Measurements from ENCODE around the gene CUEDC1.

Gene CUEDC1

DNA sequence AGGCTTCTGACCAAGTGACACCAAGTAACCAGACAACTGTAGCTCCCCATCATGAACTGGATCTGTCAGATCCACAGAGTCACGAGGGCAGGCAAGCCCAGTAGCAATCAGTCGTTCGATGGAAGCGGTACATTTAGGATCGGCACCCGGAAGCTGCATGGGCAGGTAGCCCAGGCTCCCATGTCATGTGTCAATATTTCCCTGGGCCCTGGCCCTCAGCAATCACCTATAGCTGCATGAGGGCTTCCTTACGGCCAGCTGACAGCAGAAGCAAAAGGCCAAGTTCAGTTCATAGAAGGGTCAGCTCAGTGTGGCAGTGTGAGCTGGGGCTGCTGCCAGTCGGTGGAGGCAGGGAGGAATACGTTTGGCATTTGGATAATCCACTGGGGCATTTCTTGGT, 137.1 kb downstream of the CUEDC1 start:
- no peaks in the 10 kb centered on the region for H3K27me3 ChIP-seq (ENCODE audit: insufficient read depth, poor library complexity, severe bottlenecking)

DNA sequence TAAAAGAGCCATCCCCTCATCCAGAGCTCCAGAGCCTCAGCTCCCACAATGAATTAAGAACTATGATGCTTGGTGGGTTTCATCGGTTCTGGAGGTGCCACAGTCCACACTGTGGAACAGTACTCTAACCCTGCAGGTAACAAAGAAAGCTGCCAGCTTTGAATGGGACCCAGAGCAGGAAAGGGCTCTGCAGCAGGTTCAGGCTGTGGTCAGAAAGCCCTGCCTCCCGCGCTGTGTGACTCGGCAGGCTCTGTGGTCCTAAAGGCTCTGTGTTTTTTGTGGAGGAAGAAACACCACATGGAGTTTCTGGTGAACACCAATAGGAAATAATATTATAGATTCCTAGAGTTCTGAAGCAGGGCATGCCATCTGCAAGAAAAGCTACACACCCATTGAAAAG, 137.9 kb downstream of the CUEDC1 start:
- no peak for DNase-seq (ENCODE audit: low read depth in 1 of 2, low spot score in 1 of 2)
- Histone ChIP-seq H3K27me3 (ENCODE audit: insufficient read depth, poor library complexity, severe bottlenecking) (no peaks in the 10 kb centered on the region), H3K4me3 (replicated peaks; ENCODE audit: insufficient read depth, low read length) (no peak overlapping the region), H3K27ac (replicated peaks) (no peak overlapping the region)
- TF ChIP-seq SPI1 (IDR thresholded peaks at IDR 0.05; ENCODE audit: borderline replicate concordance, low read depth) (no peak), GABPA (IDR thresholded peaks at IDR 0.05; ENCODE audit: low read depth) (no peak), POLR2AphosphoS5 (IDR thresholded peaks at IDR 0.05; ENCODE audit: low read depth) (no peak)
- TF ChIP-seq, protein P1, sequence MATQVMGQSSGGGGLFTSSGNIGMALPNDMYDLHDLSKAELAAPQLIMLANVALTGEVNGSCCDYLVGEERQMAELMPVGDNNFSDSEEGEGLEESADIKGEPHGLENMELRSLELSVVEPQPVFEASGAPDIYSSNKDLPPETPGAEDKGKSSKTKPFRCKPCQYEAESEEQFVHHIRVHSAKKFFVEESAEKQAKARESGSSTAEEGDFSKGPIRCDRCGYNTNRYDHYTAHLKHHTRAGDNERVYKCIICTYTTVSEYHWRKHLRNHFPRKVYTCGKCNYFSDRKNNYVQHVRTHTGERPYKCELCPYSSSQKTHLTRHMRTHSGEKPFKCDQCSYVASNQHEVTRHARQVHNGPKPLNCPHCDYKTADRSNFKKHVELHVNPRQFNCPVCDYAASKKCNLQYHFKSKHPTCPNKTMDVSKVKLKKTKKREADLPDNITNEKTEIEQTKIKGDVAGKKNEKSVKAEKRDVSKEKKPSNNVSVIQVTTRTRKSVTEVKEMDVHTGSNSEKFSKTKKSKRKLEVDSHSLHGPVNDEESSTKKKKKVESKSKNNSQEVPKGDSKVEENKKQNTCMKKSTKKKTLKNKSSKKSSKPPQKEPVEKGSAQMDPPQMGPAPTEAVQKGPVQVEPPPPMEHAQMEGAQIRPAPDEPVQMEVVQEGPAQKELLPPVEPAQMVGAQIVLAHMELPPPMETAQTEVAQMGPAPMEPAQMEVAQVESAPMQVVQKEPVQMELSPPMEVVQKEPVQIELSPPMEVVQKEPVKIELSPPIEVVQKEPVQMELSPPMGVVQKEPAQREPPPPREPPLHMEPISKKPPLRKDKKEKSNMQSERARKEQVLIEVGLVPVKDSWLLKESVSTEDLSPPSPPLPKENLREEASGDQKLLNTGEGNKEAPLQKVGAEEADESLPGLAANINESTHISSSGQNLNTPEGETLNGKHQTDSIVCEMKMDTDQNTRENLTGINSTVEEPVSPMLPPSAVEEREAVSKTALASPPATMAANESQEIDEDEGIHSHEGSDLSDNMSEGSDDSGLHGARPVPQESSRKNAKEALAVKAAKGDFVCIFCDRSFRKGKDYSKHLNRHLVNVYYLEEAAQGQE (IDR thresholded peaks at IDR 0.05; ENCODE audit: insufficient replicate concordance, low read depth), result no peak
- TF ChIP-seq, protein P2, sequence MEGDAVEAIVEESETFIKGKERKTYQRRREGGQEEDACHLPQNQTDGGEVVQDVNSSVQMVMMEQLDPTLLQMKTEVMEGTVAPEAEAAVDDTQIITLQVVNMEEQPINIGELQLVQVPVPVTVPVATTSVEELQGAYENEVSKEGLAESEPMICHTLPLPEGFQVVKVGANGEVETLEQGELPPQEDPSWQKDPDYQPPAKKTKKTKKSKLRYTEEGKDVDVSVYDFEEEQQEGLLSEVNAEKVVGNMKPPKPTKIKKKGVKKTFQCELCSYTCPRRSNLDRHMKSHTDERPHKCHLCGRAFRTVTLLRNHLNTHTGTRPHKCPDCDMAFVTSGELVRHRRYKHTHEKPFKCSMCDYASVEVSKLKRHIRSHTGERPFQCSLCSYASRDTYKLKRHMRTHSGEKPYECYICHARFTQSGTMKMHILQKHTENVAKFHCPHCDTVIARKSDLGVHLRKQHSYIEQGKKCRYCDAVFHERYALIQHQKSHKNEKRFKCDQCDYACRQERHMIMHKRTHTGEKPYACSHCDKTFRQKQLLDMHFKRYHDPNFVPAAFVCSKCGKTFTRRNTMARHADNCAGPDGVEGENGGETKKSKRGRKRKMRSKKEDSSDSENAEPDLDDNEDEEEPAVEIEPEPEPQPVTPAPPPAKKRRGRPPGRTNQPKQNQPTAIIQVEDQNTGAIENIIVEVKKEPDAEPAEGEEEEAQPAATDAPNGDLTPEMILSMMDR (IDR thresholded peaks at IDR 0.05; ENCODE audit: insufficient read depth, low read length), result no peak

More for the DNA sequence above, 137.1 kb downstream of the CUEDC1 start:
- DNase-seq (ENCODE audit: low read depth in 1 of 2, low spot score in 1 of 2), result no peak
- Histone ChIP-seq H3K27ac (replicated peaks) (no peak overlapping the region), H3K4me3 (replicated peaks; ENCODE audit: insufficient read depth, low read length) (no peak overlapping the region)
- TF ChIP-seq, protein P2 (IDR thresholded peaks at IDR 0.05; ENCODE audit: insufficient read depth, low read length), result no peak
- TF ChIP-seq SPI1 (IDR thresholded peaks at IDR 0.05; ENCODE audit: borderline replicate concordance, low read depth) (no peak), POLR2AphosphoS5 (IDR thresholded peaks at IDR 0.05; ENCODE audit: low read depth) (no peak), GABPA (IDR thresholded peaks at IDR 0.05; ENCODE audit: low read depth) (no peak)
- TF ChIP-seq, protein P1 (IDR thresholded peaks at IDR 0.05; ENCODE audit: insufficient replicate concordance, low read depth), result no peak

DNA sequence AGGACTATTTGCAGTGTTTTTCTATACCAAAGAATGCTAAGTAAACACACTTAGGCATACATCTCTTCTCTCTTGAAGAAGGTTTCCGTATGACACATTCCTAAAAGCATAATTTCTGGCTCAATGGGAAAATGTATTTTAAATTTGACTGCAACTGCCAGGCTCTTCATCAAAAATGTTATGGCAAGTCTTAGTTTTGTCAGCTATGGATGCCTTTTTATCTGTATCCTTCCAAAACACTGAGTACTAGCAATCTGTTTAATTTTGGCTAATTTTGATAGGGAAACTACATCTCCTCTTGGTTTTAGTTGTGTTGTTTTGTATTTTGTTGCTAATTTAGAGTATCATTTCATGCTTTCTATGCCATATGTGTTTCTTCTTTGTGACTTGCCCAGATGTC, 140.8 kb downstream of the CUEDC1 start:
- DNase-seq (ENCODE audit: low read depth in 1 of 2, low spot score in 1 of 2), result no peak

More for the DNA sequence above, 140.8 kb downstream of the CUEDC1 start:
- TF ChIP-seq, protein P1 (IDR thresholded peaks at IDR 0.05; ENCODE audit: insufficient replicate concordance, low read depth), result no peak
- no peak for TF ChIP-seq SPI1 (IDR thresholded peaks at IDR 0.05; ENCODE audit: borderline replicate concordance, low read depth)
- no peak for TF ChIP-seq POLR2AphosphoS5 (IDR thresholded peaks at IDR 0.05; ENCODE audit: low read depth)
- TF ChIP-seq, protein P2 (IDR thresholded peaks at IDR 0.05; ENCODE audit: insufficient read depth, low read length), result no peak
- H3K27ac ChIP-seq (replicated peaks), result no peak overlapping the region
- peaks cover 6% of the 10 kb centered on the region for H3K27me3 ChIP-seq (ENCODE audit: insufficient read depth, poor library complexity, severe bottlenecking)
- no peak overlapping the region for H3K4me3 ChIP-seq (replicated peaks; ENCODE audit: insufficient read depth, low read length)

Data from HL-60 (cell line).